Measurements from ENCODE around the gene GDPD2.

DNA sequence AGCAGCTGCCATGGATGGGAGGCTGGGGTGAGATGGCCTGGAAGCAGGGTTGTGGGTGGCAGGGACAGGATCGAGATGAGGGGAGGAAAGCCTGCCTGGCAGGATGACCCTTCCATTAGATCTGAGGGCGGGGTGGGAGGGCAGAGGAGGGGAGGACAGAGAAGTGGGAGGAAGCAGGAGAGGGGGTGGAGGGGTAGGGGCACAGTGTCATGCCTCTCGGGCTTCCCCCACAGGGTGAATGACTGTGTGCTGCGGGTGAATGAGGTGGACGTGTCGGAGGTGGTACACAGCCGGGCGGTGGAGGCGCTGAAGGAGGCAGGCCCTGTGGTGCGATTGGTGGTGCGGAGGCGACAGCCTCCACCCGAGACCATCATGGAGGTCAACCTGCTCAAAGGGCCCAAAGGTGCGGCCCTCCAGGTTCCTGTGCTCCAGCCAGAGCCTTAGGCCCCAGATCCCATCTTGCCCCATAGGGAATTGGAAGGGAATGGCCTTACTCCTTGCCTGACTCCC is 26.4 kb downstream of the GDPD2 start:
- TF ChIP-seq, protein P1, sequence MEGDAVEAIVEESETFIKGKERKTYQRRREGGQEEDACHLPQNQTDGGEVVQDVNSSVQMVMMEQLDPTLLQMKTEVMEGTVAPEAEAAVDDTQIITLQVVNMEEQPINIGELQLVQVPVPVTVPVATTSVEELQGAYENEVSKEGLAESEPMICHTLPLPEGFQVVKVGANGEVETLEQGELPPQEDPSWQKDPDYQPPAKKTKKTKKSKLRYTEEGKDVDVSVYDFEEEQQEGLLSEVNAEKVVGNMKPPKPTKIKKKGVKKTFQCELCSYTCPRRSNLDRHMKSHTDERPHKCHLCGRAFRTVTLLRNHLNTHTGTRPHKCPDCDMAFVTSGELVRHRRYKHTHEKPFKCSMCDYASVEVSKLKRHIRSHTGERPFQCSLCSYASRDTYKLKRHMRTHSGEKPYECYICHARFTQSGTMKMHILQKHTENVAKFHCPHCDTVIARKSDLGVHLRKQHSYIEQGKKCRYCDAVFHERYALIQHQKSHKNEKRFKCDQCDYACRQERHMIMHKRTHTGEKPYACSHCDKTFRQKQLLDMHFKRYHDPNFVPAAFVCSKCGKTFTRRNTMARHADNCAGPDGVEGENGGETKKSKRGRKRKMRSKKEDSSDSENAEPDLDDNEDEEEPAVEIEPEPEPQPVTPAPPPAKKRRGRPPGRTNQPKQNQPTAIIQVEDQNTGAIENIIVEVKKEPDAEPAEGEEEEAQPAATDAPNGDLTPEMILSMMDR (IDR thresholded peaks at IDR 0.05; ENCODE audit: extremely low read depth in 1 of 2, insufficient read depth in 1 of 2, low read depth in 1 of 2, low read length in 2 of 2), result no peak
- TF ChIP-seq POLR2AphosphoS5 (IDR thresholded peaks at IDR 0.05; ENCODE audit: insufficient read depth, low read depth, low read length), result no peak
- TF ChIP-seq POLR2A (IDR thresholded peaks at IDR 0.05; ENCODE audit: low read depth, low read length), result no peak
- TF ChIP-seq GATA2 (IDR thresholded peaks at IDR 0.05; ENCODE audit: insufficient read depth, insufficient read length, low read depth, low read length), result no peak
- TF ChIP-seq, protein P2, sequence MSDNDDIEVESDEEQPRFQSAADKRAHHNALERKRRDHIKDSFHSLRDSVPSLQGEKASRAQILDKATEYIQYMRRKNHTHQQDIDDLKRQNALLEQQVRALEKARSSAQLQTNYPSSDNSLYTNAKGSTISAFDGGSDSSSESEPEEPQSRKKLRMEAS (IDR thresholded peaks at IDR 0.05; ENCODE audit: insufficient read depth, insufficient read length), result no peak
- TF ChIP-seq EZH2 (IDR thresholded peaks at IDR 0.05; ENCODE audit: borderline replicate concordance, low read depth, low read length, severe bottlenecking), result no peak
- TF ChIP-seq FOS (IDR thresholded peaks at IDR 0.05; ENCODE audit: borderline replicate concordance, insufficient read depth, low read length), result no peak
